K562 (cell line): Measurements from ENCODE around the gene PCLAF. TPM values are rescaled to one million over a fixed set of nuclear protein-coding genes. Genes with fewer than 3 reads are reported as not detected.

ENCODE experiments used
- BCL6 ChIP-seq: fragments of 250-450 bp; sonication (Bioruptor Pico); IDR thresholded peaks from 2 replicates; pipeline ENCODE4 v1.4.0; 2020
- CBX1 ChIP-seq: sonication (generic); IDR thresholded peaks from 2 replicates; pipeline ENCODE4 v1.6.1; 2016; ENCODE audit warnings: antibody characterized with exemption, low read depth, mild to moderate bottlenecking
- CSDE1 ChIP-seq, 2 experiments: fragments of 450-650 bp; IDR thresholded peaks; 2 replicates each; pipeline ENCODE4 v1.6.1; 2016; ENCODE audit warnings: mild to moderate bottlenecking in 1 of 2
- ESRRB ChIP-seq: fragments of 250-450 bp; sonication (Bioruptor Pico); IDR thresholded peaks from 2 replicates; pipeline ENCODE4 v1.5.0; 2020; ENCODE audit warnings: mild to moderate bottlenecking, moderate library complexity, borderline replicate concordance
- GATAD2A ChIP-seq: fragments of 450-650 bp; IDR thresholded peaks from 2 replicates; pipeline ENCODE4 v1.6.1; 2017
- HCFC1 ChIP-seq: IDR thresholded peaks from 2 replicates; pipeline ENCODE4 v1.6.1; 2012; ENCODE audit warnings: low read depth, low read length, improper control_type of control experiment
- HDAC1 ChIP-seq, 2 experiments: fragments of 450-650 bp; IDR thresholded peaks; 2 replicates each; pipeline ENCODE4 v1.6.1; 2016 to 2017; ENCODE audit warnings: inconsistent platforms in 1 of 2, mild to moderate bottlenecking in 1 of 2, moderate library complexity in 1 of 2
- IFI16 ChIP-seq: fragments of 250-450 bp; sonication (Bioruptor Pico); IDR thresholded peaks from 2 replicates; pipeline ENCODE4 v2.1.2; 2022; ENCODE audit warnings: mild to moderate bottlenecking, inconsistent platforms
- PHB ChIP-seq: fragments of 250-450 bp; sonication (Bioruptor Pico); IDR thresholded peaks from 2 replicates; pipeline ENCODE4 v1.5.0; 2021
- RBM39 ChIP-seq: fragments of 200-400 bp; formaldehyde crosslinking; optimal IDR thresholded peaks from 2 replicates; pipeline ENCODE3; 2018; ENCODE audit warnings: low read depth, low read length
- RFX1 ChIP-seq: fragments of 450-650 bp; IDR thresholded peaks from 2 replicates; pipeline ENCODE4 v1.6.1; 2016; ENCODE audit warnings: mild to moderate bottlenecking, moderate library complexity
- RNF2 ChIP-seq: sonication (generic); IDR thresholded peaks from 2 replicates; pipeline ENCODE4 v1.6.1; 2016
- ZBTB7A ChIP-seq: IDR thresholded peaks from 2 replicates; pipeline ENCODE4 v1.6.1; 2011; ENCODE audit warnings: low read depth, mild to moderate bottlenecking, low read length, moderate library complexity, borderline replicate concordance; ENCODE audit not compliant: control insufficient read depth
- ZEB2 ChIP-seq: fragments of 450-650 bp; IDR thresholded peaks from 2 replicates; pipeline ENCODE4 v1.6.1; 2016
- ZNF224 ChIP-seq: sonication (generic); formaldehyde crosslinking; IDR thresholded peaks from 2 replicates; pipeline ENCODE4 v1.8.0; 2022; ENCODE audit warnings: mild to moderate bottlenecking, missing genetic modification reagents
- ZNF274 ChIP-seq: IDR thresholded peaks from 2 replicates; pipeline ENCODE4 v1.6.1; 2011; ENCODE audit warnings: low read depth, mild to moderate bottlenecking, low read length, moderate library complexity, borderline replicate concordance
- ZNF583 ChIP-seq: fragments of 250-450 bp; sonication (Bioruptor Pico); IDR thresholded peaks from 2 replicates; pipeline ENCODE4 v1.4.0; 2020
- polyA plus RNA-seq, 8 experiments: library from polyadenylated mRNA; depleted of rRNA in 4 of 8; stranded (reverse) in 5 of 8; unstranded in 3 of 8; fragments of >200 nt; fragmentation: Nextera tagmentation in 2 of 8; fragmentation: Illumina TruSeq in 1 of 8; extraction: Ambion mirVana in 2 of 8; extraction: Trizol in 1 of 8; gene quantifications; 2 replicates each; pipeline versions ENCODE4 v1.2.1 to v1.2.3, GENCODE V29; 2011 to 2014; ENCODE audit warnings: inconsistent platforms in 1 of 8, missing spikeins in 1 of 8
- total RNA-seq, 7 experiments: library from RNA; depleted of rRNA in 6 of 7; stranded (reverse); fragments of >200 nt in 6 of 7; fragmentation: Illumina TruSeq in 2 of 7; extraction: Trizol in 2 of 7; gene quantifications; 2 replicates each; pipeline versions ENCODE4 v1.2.1 to v1.2.3, GENCODE V29; 2011 to 2021; ENCODE audit warnings: low replicate concordance in 1 of 7
- TF ChIP-seq, protein P1 (sequence below): sonication (generic); formaldehyde crosslinking; IDR thresholded peaks from 2 replicates; pipeline ENCODE4 v1.8.0; 2023; ENCODE audit warnings: missing genetic modification reagents, mild to moderate bottlenecking, borderline replicate concordance
- TF ChIP-seq, protein P2 (sequence below), 2 experiments: fragments of 450-650 bp; conservative IDR thresholded peaks; 2 replicates each; pipeline ENCODE4 v1.6.1; 2017; ENCODE audit warnings: mild to moderate bottlenecking in 2 of 2, moderate library complexity in 2 of 2
- TF ChIP-seq, protein P3 (sequence below): fragments of 250-450 bp; sonication (Bioruptor Pico); IDR thresholded peaks from 2 replicates; pipeline ENCODE4 v1.6.1; 2021; ENCODE audit warnings: mild to moderate bottlenecking
- TF ChIP-seq, protein P4 (sequence below): sonication (generic); formaldehyde crosslinking; IDR thresholded peaks from 2 replicates; pipeline ENCODE4 v1.8.0; 2022; ENCODE audit warnings: missing genetic modification reagents, mild to moderate bottlenecking, borderline replicate concordance

PCLAF gene
- total and polyA plus RNA-seq, 9 of the 15 experiments (the other 6 are each of a cell fraction or from before 2014, with no cell fraction given), result 112 to 881 (median 360) TPM

DNA sequence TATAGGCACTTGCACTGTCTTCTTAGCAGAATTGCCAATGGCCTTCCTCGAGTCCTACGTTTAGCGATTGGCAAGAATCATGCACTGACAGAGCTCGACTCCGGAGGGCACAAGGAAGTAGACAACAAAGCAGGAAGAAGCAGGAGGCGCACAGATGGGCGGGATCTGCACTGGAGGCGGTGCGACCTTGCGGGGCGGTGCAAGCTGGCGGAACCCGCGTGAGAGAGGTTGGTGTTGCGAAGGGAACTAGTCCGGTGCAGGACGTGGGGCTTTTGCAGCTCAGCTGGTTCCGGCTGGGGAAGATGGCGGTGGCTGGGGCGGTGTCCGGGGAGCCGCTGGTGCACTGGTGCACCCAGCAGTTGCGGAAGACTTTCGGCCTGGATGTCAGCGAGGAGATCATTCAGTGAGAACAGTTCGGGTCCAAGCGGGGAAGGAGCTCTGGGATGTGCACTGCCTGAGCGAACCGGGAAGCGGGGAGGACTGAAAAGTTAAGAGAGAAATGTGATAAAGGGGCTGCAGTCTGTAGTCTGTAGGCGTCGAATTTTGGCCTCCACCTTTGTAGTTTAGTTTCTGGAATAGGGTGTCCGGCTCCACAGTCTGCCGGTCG lies 6.4 kb upstream of the PCLAF start, which contains the start of gene TRIP4 (continued):
- TF ChIP-seq BCL6 (CRISPR knock-in tag) (no peak), ZNF583 (peak; percentile 50; the same call in 1 of the 2 replicates), PHB (no peak), HDAC1 (IDR thresholded peaks at IDR 0.05) (peak; percentile 87 to 98), GATAD2A (peak; percentile 80), ZNF224 (CRISPR knock-in tag) (peak; percentile 36; the same call in 1 of the 2 replicates), ESRRB (CRISPR knock-in tag) (no peak), CSDE1 (IDR thresholded peaks at IDR 0.05) (peak in 1 of 2 experiments; percentile 69; a peak in 1 of 4 replicates), CBX1 (peak; percentile 99), ZEB2 (peak; percentile 99), HCFC1 (peak; percentile 95), ZBTB7A (peak; percentile 45; the same call in 1 of the 2 replicates), RFX1 (peak; percentile 59), IFI16 (peak; percentile 22; the same call in 1 of the 2 replicates), ZNF274 (no peak), RBM39 (peak; percentile 78), RNF2 (peak; percentile 95)
- TF ChIP-seq, protein P1, sequence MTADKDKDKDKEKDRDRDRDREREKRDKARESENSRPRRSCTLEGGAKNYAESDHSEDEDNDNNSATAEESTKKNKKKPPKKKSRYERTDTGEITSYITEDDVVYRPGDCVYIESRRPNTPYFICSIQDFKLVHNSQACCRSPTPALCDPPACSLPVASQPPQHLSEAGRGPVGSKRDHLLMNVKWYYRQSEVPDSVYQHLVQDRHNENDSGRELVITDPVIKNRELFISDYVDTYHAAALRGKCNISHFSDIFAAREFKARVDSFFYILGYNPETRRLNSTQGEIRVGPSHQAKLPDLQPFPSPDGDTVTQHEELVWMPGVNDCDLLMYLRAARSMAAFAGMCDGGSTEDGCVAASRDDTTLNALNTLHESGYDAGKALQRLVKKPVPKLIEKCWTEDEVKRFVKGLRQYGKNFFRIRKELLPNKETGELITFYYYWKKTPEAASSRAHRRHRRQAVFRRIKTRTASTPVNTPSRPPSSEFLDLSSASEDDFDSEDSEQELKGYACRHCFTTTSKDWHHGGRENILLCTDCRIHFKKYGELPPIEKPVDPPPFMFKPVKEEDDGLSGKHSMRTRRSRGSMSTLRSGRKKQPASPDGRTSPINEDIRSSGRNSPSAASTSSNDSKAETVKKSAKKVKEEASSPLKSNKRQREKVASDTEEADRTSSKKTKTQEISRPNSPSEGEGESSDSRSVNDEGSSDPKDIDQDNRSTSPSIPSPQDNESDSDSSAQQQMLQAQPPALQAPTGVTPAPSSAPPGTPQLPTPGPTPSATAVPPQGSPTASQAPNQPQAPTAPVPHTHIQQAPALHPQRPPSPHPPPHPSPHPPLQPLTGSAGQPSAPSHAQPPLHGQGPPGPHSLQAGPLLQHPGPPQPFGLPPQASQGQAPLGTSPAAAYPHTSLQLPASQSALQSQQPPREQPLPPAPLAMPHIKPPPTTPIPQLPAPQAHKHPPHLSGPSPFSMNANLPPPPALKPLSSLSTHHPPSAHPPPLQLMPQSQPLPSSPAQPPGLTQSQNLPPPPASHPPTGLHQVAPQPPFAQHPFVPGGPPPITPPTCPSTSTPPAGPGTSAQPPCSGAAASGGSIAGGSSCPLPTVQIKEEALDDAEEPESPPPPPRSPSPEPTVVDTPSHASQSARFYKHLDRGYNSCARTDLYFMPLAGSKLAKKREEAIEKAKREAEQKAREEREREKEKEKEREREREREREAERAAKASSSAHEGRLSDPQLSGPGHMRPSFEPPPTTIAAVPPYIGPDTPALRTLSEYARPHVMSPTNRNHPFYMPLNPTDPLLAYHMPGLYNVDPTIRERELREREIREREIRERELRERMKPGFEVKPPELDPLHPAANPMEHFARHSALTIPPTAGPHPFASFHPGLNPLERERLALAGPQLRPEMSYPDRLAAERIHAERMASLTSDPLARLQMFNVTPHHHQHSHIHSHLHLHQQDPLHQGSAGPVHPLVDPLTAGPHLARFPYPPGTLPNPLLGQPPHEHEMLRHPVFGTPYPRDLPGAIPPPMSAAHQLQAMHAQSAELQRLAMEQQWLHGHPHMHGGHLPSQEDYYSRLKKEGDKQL (CRISPR knock-in tag), result no peak
- TF ChIP-seq, protein P2, sequence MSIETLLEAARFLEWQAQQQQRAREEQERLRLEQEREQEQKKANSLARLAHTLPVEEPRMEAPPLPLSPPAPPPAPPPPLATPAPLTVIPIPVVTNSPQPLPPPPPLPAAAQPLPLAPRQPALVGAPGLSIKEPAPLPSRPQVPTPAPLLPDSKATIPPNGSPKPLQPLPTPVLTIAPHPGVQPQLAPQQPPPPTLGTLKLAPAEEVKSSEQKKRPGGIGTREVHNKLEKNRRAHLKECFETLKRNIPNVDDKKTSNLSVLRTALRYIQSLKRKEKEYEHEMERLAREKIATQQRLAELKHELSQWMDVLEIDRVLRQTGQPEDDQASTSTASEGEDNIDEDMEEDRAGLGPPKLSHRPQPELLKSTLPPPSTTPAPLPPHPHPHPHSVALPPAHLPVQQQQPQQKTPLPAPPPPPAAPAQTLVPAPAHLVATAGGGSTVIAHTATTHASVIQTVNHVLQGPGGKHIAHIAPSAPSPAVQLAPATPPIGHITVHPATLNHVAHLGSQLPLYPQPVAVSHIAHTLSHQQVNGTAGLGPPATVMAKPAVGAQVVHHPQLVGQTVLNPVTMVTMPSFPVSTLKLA (conservative IDR thresholded peaks at IDR 0.05), result peak; percentile 86 to 94
- TF ChIP-seq, protein P3, sequence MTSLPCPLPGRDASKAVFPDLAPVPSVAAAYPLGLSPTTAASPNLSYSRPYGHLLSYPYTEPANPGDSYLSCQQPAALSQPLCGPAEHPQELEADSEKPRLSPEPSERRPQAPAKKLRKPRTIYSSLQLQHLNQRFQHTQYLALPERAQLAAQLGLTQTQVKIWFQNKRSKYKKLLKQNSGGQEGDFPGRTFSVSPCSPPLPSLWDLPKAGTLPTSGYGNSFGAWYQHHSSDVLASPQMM, result no peak
- TF ChIP-seq, protein P4, sequence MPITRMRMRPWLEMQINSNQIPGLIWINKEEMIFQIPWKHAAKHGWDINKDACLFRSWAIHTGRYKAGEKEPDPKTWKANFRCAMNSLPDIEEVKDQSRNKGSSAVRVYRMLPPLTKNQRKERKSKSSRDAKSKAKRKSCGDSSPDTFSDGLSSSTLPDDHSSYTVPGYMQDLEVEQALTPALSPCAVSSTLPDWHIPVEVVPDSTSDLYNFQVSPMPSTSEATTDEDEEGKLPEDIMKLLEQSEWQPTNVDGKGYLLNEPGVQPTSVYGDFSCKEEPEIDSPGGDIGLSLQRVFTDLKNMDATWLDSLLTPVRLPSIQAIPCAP, result no peak; the same call in 1 of the 2 replicates
